K562 (cell line): Measurements from ENCODE around the gene TMEM63A. TPM values are rescaled to one million over a fixed set of nuclear protein-coding genes. Genes with fewer than 3 reads are reported as not detected.

Source experiments
- ZBTB40 ChIP-seq, 2 experiments: fragments of 450-650 bp in 1 of 2; sonication (generic) in 1 of 2; formaldehyde crosslinking in 1 of 2; IDR thresholded peaks; 2 replicates each; pipeline versions ENCODE4 v1.7.1 to v1.9.0; 2016 to 2022; ENCODE audit warnings: inconsistent platforms in 1 of 2, mild to moderate bottlenecking in 1 of 2, missing genetic modification reagents in 1 of 2
- polyA plus RNA-seq, 8 experiments: library from polyadenylated mRNA; depleted of rRNA in 4 of 8; stranded (reverse) in 5 of 8; unstranded in 3 of 8; fragments of >200 nt; fragmentation: Nextera tagmentation in 2 of 8; fragmentation: Illumina TruSeq in 1 of 8; extraction: Ambion mirVana in 2 of 8; extraction: Trizol in 1 of 8; gene quantifications; 2 replicates each; pipeline versions ENCODE4 v1.2.1 to v1.2.3, GENCODE V29; 2011 to 2014; ENCODE audit warnings: inconsistent platforms in 1 of 8, missing spikeins in 1 of 8
- total RNA-seq, 7 experiments: library from RNA; depleted of rRNA in 6 of 7; stranded (reverse); fragments of >200 nt in 6 of 7; fragmentation: Illumina TruSeq in 2 of 7; extraction: Trizol in 2 of 7; gene quantifications; 2 replicates each; pipeline versions ENCODE4 v1.2.1 to v1.2.3, GENCODE V29; 2011 to 2021; ENCODE audit warnings: low replicate concordance in 1 of 7

TMEM63A gene
- total and polyA plus RNA-seq, 9 of the 15 experiments (the other 6 are each of a cell fraction or from before 2014, with no cell fraction given): 2.0 to 54.6 (median 17.5) TPM

GRCh38 chr1:225830841-225831240 lies 51.3 kb downstream of the TMEM63A start (continued):
- peak; percentile 87 for TF ChIP-seq ZBTB40 (IDR thresholded peaks at IDR 0.05)
- no peak; the same call in 1 of the 2 replicates for TF ChIP-seq ZBTB40 (CRISPR knock-in tag; IDR thresholded peaks at IDR 0.05)
